22Rv1 (cell line): Measurements from ENCODE around the gene RNF183.
A peak's percentile ranks its signal among the peaks of the same experiment; 100 is the strongest.

ENCODE experiments used
- H3K27ac ChIP-seq: fragments of 450-650 bp; 2 replicates; pipeline ENCODE4 v1.5.1; 2017
- ZFX ChIP-seq: fragments of 450-650 bp; IDR thresholded peaks from 2 replicates; pipeline ENCODE4 v1.6.1; 2017; ENCODE audit warnings: antibody characterized with exemption, borderline replicate concordance
- TF ChIP-seq, protein P1 (sequence below): fragments of 450-650 bp; IDR thresholded peaks from 2 replicates; pipeline ENCODE4 v1.5.1; 2017; ENCODE audit warnings: mild to moderate bottlenecking

RNF183 gene

GRCh38 chr9:113348437-113348836 lies 45.3 kb upstream of the RNF183 start:
- no peak for TF ChIP-seq ZFX
- TF ChIP-seq, protein P1, sequence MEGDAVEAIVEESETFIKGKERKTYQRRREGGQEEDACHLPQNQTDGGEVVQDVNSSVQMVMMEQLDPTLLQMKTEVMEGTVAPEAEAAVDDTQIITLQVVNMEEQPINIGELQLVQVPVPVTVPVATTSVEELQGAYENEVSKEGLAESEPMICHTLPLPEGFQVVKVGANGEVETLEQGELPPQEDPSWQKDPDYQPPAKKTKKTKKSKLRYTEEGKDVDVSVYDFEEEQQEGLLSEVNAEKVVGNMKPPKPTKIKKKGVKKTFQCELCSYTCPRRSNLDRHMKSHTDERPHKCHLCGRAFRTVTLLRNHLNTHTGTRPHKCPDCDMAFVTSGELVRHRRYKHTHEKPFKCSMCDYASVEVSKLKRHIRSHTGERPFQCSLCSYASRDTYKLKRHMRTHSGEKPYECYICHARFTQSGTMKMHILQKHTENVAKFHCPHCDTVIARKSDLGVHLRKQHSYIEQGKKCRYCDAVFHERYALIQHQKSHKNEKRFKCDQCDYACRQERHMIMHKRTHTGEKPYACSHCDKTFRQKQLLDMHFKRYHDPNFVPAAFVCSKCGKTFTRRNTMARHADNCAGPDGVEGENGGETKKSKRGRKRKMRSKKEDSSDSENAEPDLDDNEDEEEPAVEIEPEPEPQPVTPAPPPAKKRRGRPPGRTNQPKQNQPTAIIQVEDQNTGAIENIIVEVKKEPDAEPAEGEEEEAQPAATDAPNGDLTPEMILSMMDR = no peak
- H3K27ac ChIP-seq = no peak overlapping the region

- no peak for TF ChIP-seq ZFX
- TF ChIP-seq, protein P1 = no peak
- no peak overlapping the region for H3K27ac ChIP-seq
These were observed 42.5 kb upstream of the RNF183 start for GRCh38 chr9:113345671-113346070.

GRCh38 chr9:113345190-113345589 lies 42.0 kb upstream of the RNF183 start:
- no peak overlapping the region for H3K27ac ChIP-seq
- TF ChIP-seq, protein P1 = no peak
- TF ChIP-seq ZFX = no peak

- no peak overlapping the region for H3K27ac ChIP-seq
- TF ChIP-seq, protein P1 = no peak
- TF ChIP-seq ZFX = no peak
These were observed 40.6 kb upstream of the RNF183 start for GRCh38 chr9:113343732-113344231.

DNA sequence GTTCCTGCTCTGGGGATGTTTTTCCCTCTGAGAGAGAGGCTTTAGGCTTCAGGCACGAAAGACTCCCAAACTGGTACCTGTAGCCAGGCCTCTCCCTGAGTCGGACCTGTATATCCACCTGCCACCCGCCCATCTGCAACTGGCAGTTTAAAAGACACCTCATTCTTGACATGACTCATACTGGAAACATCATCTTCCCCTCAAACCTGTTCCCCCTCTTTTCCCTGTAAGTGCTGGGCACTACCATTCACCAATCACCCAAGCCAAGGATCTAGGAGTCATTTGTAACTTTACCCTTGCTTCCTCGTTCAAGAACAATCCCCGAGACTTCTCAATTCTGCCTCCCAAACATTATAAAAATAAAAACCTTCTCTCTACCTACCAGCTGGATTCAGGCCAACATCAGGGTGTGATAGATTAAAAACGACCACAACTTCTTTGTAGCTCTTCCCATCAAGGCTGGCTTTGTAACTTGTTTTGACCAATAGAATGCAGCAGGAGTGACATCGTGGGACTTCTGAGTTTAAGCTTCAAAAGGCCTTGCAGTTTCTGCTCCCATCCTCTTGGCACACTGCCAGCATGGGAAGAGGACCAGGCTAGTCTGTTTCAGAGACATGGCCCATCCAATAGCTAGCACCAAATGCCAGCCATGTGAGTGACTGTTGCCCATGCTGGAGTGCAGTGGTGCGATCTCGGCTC lies 38.7 kb upstream of the RNF183 start:
- TF ChIP-seq ZFX = no peak
- H3K27ac ChIP-seq = no peak overlapping the region

DNA sequence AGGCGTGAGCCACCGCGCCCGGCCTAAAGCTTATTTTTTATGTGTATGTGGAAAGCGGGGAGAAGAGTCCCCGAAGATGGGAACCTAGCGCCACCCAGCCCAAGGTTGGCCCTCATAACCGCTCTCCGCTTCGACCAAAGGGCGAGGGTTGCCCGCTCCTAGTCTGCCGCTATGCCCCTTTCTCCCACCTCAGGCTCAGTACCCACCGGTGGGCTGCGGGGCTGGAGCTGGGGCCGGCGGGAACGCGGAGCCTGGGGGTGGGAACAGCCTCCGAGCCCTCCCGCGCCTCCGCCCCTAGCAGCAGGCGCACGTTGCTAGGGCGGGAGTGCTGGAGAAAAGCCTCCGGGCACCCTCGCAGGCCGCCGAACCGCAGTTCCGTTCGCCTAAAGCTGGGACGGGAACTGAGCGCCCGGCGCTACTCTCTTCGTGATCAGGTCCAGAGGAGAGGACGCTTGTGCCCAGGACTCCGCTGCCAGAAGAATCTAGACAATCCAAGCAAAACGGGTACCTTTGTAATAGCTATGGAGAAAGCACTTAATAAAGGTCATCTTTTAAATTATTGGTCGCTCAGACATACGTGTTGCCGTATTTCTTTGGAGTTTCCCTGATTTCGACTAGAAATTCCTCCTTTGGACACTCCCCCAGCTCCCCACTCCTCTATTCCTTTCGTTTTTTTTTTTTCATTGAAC lies 37.0 kb upstream of the RNF183 start, which contains the start of gene WDR31:
WDR31 (minus strand) TSS at position 265 of the 689 bp plus-strand sequence. CDS start 8,253 bp downstream, outside the sequence.
- no peak for TF ChIP-seq ZFX
- TF ChIP-seq, protein P1 = no peak
- peak within 1 kb of the TSS; percentile 66 for H3K27ac ChIP-seq

DNA sequence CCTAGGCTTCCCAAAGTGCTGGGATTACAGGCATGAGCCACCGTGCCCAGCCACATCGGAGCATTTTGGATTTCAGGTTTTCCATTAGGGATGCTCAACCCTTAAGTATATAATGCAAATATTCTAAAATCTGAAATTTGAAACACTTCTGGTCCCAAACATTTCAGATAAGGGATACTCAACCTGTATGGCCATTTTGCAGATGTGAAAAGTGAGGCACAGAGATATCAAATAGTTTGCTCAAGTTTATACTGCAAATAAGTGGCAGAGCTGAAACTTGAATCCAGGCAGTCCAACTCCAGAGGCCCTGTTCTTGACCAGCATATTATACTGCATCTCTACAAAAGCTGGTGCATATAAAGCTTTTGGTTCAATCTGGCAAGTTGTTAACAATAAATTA lies 34.5 kb upstream of the RNF183 start:
- TF ChIP-seq, protein P1 = no peak
- no peak for TF ChIP-seq ZFX

More for the DNA sequence above, 34.5 kb upstream of the RNF183 start:
- no peak overlapping the region for H3K27ac ChIP-seq
